Measurements from ENCODE around the gene SOX30. TPM values are rescaled to one million over a fixed set of nuclear protein-coding genes. Genes with fewer than 3 reads are reported as not detected.

Gene SOX30
- total RNA-seq, 1 experiment from 2014 or later, result 0.09 TPM

DNA sequence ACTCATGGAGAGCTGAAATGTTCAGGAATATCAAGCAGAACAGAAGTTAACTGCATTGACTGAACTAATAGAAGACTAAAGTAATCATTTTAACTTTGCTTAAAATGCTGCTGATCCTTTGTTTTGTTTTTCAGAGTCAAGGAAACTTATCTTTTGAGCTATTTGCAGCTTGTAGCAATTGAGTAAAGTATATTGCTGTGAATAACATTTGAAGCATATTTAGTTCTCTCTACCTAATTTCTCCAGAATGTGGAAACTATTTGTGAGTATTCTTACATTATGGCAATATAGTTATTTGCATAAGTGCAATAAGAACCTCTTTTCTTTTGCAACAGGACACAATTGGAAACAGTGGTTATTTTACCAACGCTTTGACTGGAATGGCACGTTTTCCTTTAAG is 5.3 kb upstream of the SOX30 start:
- CTCF ChIA-PET, result no interaction called here
- H3K27ac Mint-ChIP-seq (ENCODE audit: unreplicated experiment), result no peak overlapping the region
- BruUV-seq (replicated peaks), result no TSS peak
- H3K4me3 Mint-ChIP-seq (ENCODE audit: low read depth, unreplicated experiment), result no peak overlapping the region
- intact Hi-C loops (cut with micrococcal nuclease; ENCODE audit: unreplicated experiment), result no loop called here
- no peaks in the 10 kb centered on the region for H3K27me3 Mint-ChIP-seq (ENCODE audit: unreplicated experiment)
- no peaks in the 10 kb centered on the region for H3K4me1 Mint-ChIP-seq (ENCODE audit: low read depth, unreplicated experiment)
- TF ChIP-seq, protein P1, sequence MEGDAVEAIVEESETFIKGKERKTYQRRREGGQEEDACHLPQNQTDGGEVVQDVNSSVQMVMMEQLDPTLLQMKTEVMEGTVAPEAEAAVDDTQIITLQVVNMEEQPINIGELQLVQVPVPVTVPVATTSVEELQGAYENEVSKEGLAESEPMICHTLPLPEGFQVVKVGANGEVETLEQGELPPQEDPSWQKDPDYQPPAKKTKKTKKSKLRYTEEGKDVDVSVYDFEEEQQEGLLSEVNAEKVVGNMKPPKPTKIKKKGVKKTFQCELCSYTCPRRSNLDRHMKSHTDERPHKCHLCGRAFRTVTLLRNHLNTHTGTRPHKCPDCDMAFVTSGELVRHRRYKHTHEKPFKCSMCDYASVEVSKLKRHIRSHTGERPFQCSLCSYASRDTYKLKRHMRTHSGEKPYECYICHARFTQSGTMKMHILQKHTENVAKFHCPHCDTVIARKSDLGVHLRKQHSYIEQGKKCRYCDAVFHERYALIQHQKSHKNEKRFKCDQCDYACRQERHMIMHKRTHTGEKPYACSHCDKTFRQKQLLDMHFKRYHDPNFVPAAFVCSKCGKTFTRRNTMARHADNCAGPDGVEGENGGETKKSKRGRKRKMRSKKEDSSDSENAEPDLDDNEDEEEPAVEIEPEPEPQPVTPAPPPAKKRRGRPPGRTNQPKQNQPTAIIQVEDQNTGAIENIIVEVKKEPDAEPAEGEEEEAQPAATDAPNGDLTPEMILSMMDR (IDR thresholded peaks at IDR 0.05; ENCODE audit: unreplicated experiment), result no peak
- peaks cover 16% of the 10 kb centered on the region for H3K9me3 Mint-ChIP-seq (ENCODE audit: low read depth, unreplicated experiment)
- no peak for DNase-seq
- no peaks in the 10 kb centered on the region for H3K36me3 Mint-ChIP-seq (ENCODE audit: insufficient read depth, unreplicated experiment)

DNA sequence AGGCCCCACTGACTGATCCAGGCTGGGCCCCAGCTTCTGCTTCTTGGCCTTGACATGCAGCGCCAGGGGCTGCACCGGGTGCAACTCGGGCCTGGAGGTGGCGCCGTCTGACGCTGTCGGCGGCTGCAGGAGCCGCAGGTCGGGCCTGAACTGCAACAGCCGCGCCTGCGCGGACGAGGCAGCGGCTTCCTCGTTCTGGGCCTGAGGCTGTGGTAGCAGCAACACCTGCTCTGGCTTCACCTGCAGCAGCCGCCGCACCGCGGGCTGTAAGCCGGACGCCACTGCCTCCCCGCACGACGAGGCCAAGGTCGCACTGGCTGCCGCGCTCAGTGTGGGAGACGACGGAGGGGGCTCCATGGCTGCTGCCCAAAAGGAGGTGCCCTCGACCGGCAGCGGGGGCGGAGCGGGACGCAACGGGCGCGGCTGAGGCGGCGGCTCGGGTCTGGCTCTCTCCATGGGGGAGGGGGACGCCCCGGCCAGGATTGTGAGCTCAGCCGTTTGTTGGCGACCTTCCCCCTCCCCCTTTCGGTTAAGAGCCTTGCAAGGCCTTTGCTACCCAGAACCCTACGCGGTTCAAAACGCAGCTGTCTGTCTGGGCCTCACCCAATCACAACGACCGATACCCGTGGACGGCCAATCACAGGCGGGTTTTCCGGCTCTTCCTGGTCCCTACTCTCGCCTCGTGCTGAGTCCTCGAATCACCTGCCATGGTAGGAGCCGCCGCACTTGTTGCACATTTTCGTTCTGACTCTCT is 438 bp downstream of the SOX30 start:
- CTCF ChIA-PET, result no interaction called here
- TF ChIP-seq, protein P1 (IDR thresholded peaks at IDR 0.05; ENCODE audit: unreplicated experiment), result peak; percentile 18
- Mint-ChIP-seq H3K9me3 (ENCODE audit: low read depth, unreplicated experiment) (peaks cover 17% of the 10 kb centered on the region), H3K27ac (ENCODE audit: unreplicated experiment) (peak overlapping the region; percentile 29), H3K36me3 (ENCODE audit: insufficient read depth, unreplicated experiment) (peaks cover 7% of the 10 kb centered on the region), H3K27me3 (ENCODE audit: unreplicated experiment) (no peaks in the 10 kb centered on the region), H3K4me1 (ENCODE audit: low read depth, unreplicated experiment) (no peaks in the 10 kb centered on the region), H3K4me3 (ENCODE audit: low read depth, unreplicated experiment) (peak overlapping the region; percentile 55)
- intact Hi-C loops (cut with micrococcal nuclease; ENCODE audit: unreplicated experiment), result no loop called here
- peak; percentile 50 for DNase-seq
- no TSS peak for BruUV-seq (replicated peaks)

DNA sequence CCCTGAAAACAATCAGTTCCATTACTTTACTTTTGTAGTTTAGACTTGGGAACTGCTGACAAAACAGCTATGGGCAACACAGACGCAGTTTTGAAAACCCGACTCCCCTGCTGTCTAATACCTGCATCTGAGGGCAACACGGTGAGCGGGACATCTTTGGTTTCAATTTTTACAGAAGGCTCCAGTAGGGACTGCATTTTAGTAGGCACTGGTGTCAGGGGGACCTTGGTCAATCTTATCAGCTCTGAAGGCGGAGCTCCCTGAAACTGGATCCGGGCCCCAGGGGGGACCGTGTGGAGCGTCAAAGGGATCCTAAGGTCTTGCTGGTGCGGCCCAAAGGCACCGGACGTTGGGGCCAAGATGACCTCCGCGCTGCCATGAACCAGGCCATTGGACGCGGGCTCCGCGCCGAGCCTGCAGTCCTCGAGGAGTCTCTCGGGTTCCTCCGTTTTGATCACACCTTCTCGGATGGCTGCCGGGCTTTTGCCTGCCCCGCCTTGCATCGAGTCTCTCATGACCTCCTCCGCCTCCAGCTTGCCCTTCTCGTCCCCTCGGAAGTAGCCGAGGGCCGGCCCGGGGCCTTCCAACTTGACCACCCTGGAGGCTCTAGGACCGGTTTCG is 1.1 kb downstream of the SOX30 start:
- DNase-seq, result no peak
- Mint-ChIP-seq H3K27me3 (ENCODE audit: unreplicated experiment) (no peaks in the 10 kb centered on the region), H3K4me3 (ENCODE audit: low read depth, unreplicated experiment) (peak overlapping the region; percentile 55), H3K4me1 (ENCODE audit: low read depth, unreplicated experiment) (no peaks in the 10 kb centered on the region), H3K9me3 (ENCODE audit: low read depth, unreplicated experiment) (peaks cover 14% of the 10 kb centered on the region), H3K27ac (ENCODE audit: unreplicated experiment) (no peak overlapping the region), H3K36me3 (ENCODE audit: insufficient read depth, unreplicated experiment) (peaks cover 7% of the 10 kb centered on the region)
- BruUV-seq (replicated peaks), result no TSS peak
- CTCF ChIA-PET, result no interaction called here
- TF ChIP-seq, protein P1 (IDR thresholded peaks at IDR 0.05; ENCODE audit: unreplicated experiment), result no peak
- intact Hi-C loops (cut with micrococcal nuclease; ENCODE audit: unreplicated experiment), result no loop called here

DNA sequence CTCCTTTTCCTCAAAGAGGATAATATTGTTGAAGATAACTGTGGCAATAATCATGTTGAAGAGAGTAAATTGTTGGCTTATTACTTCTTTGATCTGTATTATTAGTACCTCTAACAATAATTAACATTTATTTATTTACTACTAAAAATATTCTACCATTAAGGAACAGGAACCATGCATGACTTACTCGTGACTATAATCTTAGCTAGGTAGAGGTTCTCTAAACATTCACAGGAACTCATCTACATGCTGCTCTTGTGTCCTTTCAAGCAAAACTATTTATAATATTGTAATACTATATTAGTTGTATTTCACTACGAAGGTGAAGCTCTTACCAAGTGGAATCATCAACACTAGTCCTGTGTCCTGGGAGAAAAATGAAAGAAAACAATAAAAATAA is 3.1 kb downstream of the SOX30 start:
- no TSS peak for BruUV-seq (replicated peaks)
- TF ChIP-seq, protein P1 (IDR thresholded peaks at IDR 0.05; ENCODE audit: unreplicated experiment), result no peak
- Mint-ChIP-seq H3K27me3 (ENCODE audit: unreplicated experiment) (no peaks in the 10 kb centered on the region), H3K9me3 (ENCODE audit: low read depth, unreplicated experiment) (peaks cover 14% of the 10 kb centered on the region), H3K27ac (ENCODE audit: unreplicated experiment) (no peak overlapping the region), H3K36me3 (ENCODE audit: insufficient read depth, unreplicated experiment) (peaks cover 7% of the 10 kb centered on the region), H3K4me3 (ENCODE audit: low read depth, unreplicated experiment) (no peak overlapping the region), H3K4me1 (ENCODE audit: low read depth, unreplicated experiment) (no peaks in the 10 kb centered on the region)
- no peak for DNase-seq
- intact Hi-C loops (cut with micrococcal nuclease; ENCODE audit: unreplicated experiment), result no loop called here
- CTCF ChIA-PET, result interaction anchor here (0.6 kb wide), 1 partner anchor 58 kb away, joined by 6 read pairs; no protein-coding TSS in a partner anchor

Measured in Calu3 (cell line).